Tibial nerve (tissue), 4 donors: ENCODE measurements around the gene CXCL14. TPM values are rescaled to one million over a fixed set of nuclear protein-coding genes. Genes with fewer than 3 reads are reported as not detected.
A peak's percentile ranks its signal among the peaks of the same experiment; 100 is the strongest.

Source experiments
- DNase-seq, 2 donors: peaks; one replicate each; pipeline ENCODE4 v3.0.0-alpha.2; 2019; ENCODE audit warnings: low spot score in 2 of 2
- H3K27ac ChIP-seq, 4 donors: fragments of 200-600 bp; sonication (generic) in 3 of 4; one replicate each; pipeline ENCODE4 v1.5.1; 2017 to 2019; ENCODE audit warnings: mild to moderate bottlenecking in 1 of 4
- H3K27me3 ChIP-seq, 2 donors: fragments of 200-600 bp; sonication (generic) in 1 of 2; one replicate each; pipeline versions ENCODE4 v1.5.1 to v1.6.0; 2017 to 2019
- H3K36me3 ChIP-seq, 3 donors: fragments of 200-600 bp; sonication (generic); one replicate each; pipeline ENCODE4 v1.5.1; 2018 to 2019
- H3K4me1 ChIP-seq, 4 donors: fragments of 200-600 bp; sonication (generic) in 3 of 4; one replicate each; pipeline ENCODE4 v1.5.1; 2017 to 2019
- H3K4me3 ChIP-seq, 4 donors: fragments of 200-600 bp; sonication (generic) in 3 of 4; one replicate each; pipeline ENCODE4 v1.5.1; 2017 to 2019; ENCODE audit warnings: mild to moderate bottlenecking in 1 of 4, moderate library complexity in 1 of 4
- H3K9me3 ChIP-seq, 4 donors: fragments of 200-600 bp; sonication (generic) in 3 of 4; one replicate each; pipeline ENCODE4 v1.5.1; 2017 to 2019
- CTCF ChIP-seq, 5 experiments: fragments of 200-600 bp in 3 of 5; fragments of 450-650 bp in 2 of 5; sonication (generic) in 3 of 5; IDR thresholded peaks; one replicate each; pipeline ENCODE4 v1.5.1; 2016 to 2019; ENCODE audit warnings: antibody characterized with exemption in 5 of 5, mild to moderate bottlenecking in 3 of 5, moderate library complexity in 2 of 5
- EP300 ChIP-seq, 2 donors: sonication (generic); formaldehyde crosslinking; IDR thresholded peaks; one replicate each; pipeline ENCODE4 v1.6.1; 2017; ENCODE audit warnings: antibody characterized with exemption in 2 of 2, mild to moderate bottlenecking in 1 of 2
- POLR2A ChIP-seq, 2 donors: fragments of 450-650 bp; IDR thresholded peaks; one replicate each; pipeline ENCODE4 v1.6.1; 2017; ENCODE audit warnings: antibody characterized with exemption in 2 of 2, mild to moderate bottlenecking in 2 of 2, moderate library complexity in 2 of 2
- WGBS, 2 donors: methylation state at CpG; one replicate each; pipeline ENCODE4 v1.1.5; 2018; 5-methylcytosine and 5-hydroxymethylcytosine counted together
- total RNA-seq, 4 donors: library from RNA; depleted of rRNA; stranded (reverse); fragments of >200 nt; gene quantifications; one replicate each; pipeline ENCODE4 v1.1.0, GENCODE V29; 2016

The CXCL14 gene
- total RNA-seq, 4 donors from 2014 or later: 76.5 to 171 (median 111) TPM

GRCh38 chr5:135557076-135557838, 21.5 kb downstream of the CXCL14 start:
- WGBS, 2 donors: 73 to 80% methylated on average over 11 of the region's 11 CpGs
- no peak overlapping the region for H3K4me3 ChIP-seq
- H3K27ac ChIP-seq: no peak overlapping the region
- H3K4me1 ChIP-seq: peaks cover 0 to 7% (median 0%) of the 10 kb centered on the region in 4 donors
- no peaks in the 10 kb centered on the region for H3K36me3 ChIP-seq
- DNase-seq: no peak
- TF ChIP-seq POLR2A (IDR thresholded peaks at IDR 0.05): no peak
- TF ChIP-seq EP300 (IDR thresholded peaks at IDR 0.05): no peak
- no peak for TF ChIP-seq CTCF (IDR thresholded peaks at IDR 0.05)
- H3K9me3 ChIP-seq: no peaks in the 10 kb centered on the region
- H3K27me3 ChIP-seq: peaks cover 0 to 15% of the 10 kb centered on the region in 2 donors

- Histone ChIP-seq H3K4me1 (peaks cover 0 to 7% (median 0%) of the 10 kb centered on the region in 4 donors), H3K27ac (no peak overlapping the region), H3K27me3 (peaks cover 0 to 15% of the 10 kb centered on the region in 2 donors), H3K36me3 (no peaks in the 10 kb centered on the region), H3K4me3 (no peak overlapping the region), H3K9me3 (no peaks in the 10 kb centered on the region)
- TF ChIP-seq POLR2A (IDR thresholded peaks at IDR 0.05) (no peak), EP300 (IDR thresholded peaks at IDR 0.05) (no peak), CTCF (IDR thresholded peaks at IDR 0.05) (no peak)
- WGBS, 2 donors: 73 to 79% methylated on average over 7 of the region's 7 CpGs
- no peak for DNase-seq
Measured at GRCh38 chr5:135556620-135557019, 22.2 kb downstream of the CXCL14 start.

- Histone ChIP-seq H3K27ac (no peak overlapping the region), H3K36me3 (no peaks in the 10 kb centered on the region), H3K4me1 (no peaks in the 10 kb centered on the region), H3K4me3 (no peak overlapping the region), H3K9me3 (no peaks in the 10 kb centered on the region), H3K27me3 (peaks cover 0 to 15% of the 10 kb centered on the region in 2 donors)
- 83 to 86% methylated on average over 2 of the region's 2 CpGs for WGBS, 2 donors
- TF ChIP-seq POLR2A (IDR thresholded peaks at IDR 0.05) (no peak), EP300 (IDR thresholded peaks at IDR 0.05) (no peak)
- DNase-seq: no peak
Measured at GRCh38 chr5:135555530-135555929, 23.3 kb downstream of the CXCL14 start.

GRCh38 chr5:135553688-135554462, 24.9 kb downstream of the CXCL14 start:
- no peaks in the 10 kb centered on the region for H3K36me3 ChIP-seq
- H3K27ac ChIP-seq: no peak overlapping the region
- no peaks in the 10 kb centered on the region for H3K4me1 ChIP-seq
- 12 to 13% methylated on average over 8 of the region's 8 CpGs for WGBS, 2 donors
- no peak for DNase-seq
- no peak overlapping the region for H3K4me3 ChIP-seq
- H3K27me3 ChIP-seq: peaks cover 0 to 29% of the 10 kb centered on the region in 2 donors
- no peak for TF ChIP-seq EP300 (IDR thresholded peaks at IDR 0.05)
- no peak for TF ChIP-seq CTCF (IDR thresholded peaks at IDR 0.05)
- TF ChIP-seq POLR2A (IDR thresholded peaks at IDR 0.05): no peak
- no peaks in the 10 kb centered on the region for H3K9me3 ChIP-seq

GRCh38 chr5:135551593-135552447, 27.0 kb downstream of the CXCL14 start:
- DNase-seq: peak; percentile 55 to 89
- no peak overlapping the region for H3K27ac ChIP-seq

More at GRCh38 chr5:135551593-135552447, 27.0 kb downstream of the CXCL14 start:
- TF ChIP-seq CTCF (IDR thresholded peaks at IDR 0.05) (peak; percentile 64 to 85 (median 79)), POLR2A (IDR thresholded peaks at IDR 0.05) (no peak), EP300 (IDR thresholded peaks at IDR 0.05) (no peak)
- Histone ChIP-seq H3K9me3 (no peaks in the 10 kb centered on the region), H3K4me3 (no peak overlapping the region), H3K36me3 (no peaks in the 10 kb centered on the region), H3K4me1 (no peaks in the 10 kb centered on the region), H3K27me3 (peaks cover 0 to 40% of the 10 kb centered on the region in 2 donors)
- WGBS, 2 donors: 37 to 40% methylated on average over 15 of the region's 15 CpGs
